ENCODE measurements around the gene HTR3C.
"Not testable (repeated sequence)": the region's sequence is repeated elsewhere in the genome, so short reads cannot be mapped to it uniquely, and the experiment has no call there.

The HTR3C gene

GRCh38 chr3:184067573-184068055, 14.8 kb downstream of the HTR3C start:
- no peaks in the 10 kb centered on the region for H3K4me1 ChIP-seq (ENCODE audit: control insufficient read depth, insufficient read depth, low read length)
- no peak for DNase-seq (ENCODE audit: low read depth, low spot score)
- H3K9me3 ChIP-seq (ENCODE audit: control insufficient read depth, insufficient read depth, low read length) = no peaks in the 10 kb centered on the region
- WGBS (ENCODE audit: insufficient coverage, insufficient read length) = no CpG with 5 or more reads among the region's 6 CpGs
- H3K4me3 ChIP-seq (ENCODE audit: low read length) = no peak overlapping the region
- no peaks in the 10 kb centered on the region for H3K36me3 ChIP-seq (ENCODE audit: control insufficient read depth, insufficient read depth, low read length)
- H3K27ac ChIP-seq (ENCODE audit: low read length) = no peak overlapping the region
- H3K27me3 ChIP-seq (ENCODE audit: control insufficient read depth, insufficient read depth, low read length) = no peaks in the 10 kb centered on the region

DNA sequence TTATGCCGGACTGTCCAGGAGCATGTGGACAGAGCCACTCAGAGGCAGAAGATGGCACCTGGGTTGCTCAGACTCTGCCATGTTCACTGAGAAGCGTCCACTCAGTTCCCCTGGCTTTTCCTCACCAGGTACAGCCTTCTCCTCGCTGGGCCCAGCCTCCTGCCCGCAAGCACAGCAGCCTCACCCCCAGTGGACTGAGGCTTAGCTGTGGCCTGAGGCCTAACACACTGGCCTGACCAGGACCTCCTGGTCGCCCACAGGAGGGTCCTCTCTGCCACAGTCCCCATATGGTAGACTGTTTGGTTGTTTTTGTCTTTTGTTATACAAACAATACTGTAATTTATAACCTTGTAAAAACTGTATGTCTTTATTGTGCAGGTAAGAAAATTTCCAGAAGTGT, 15.5 kb downstream of the HTR3C start:
- no peak for DNase-seq (ENCODE audit: low read depth, low spot score)
- H3K27me3 ChIP-seq (ENCODE audit: control insufficient read depth, insufficient read depth, low read length) = no peaks in the 10 kb centered on the region
- no peak overlapping the region for H3K4me3 ChIP-seq (ENCODE audit: low read length)
- H3K27ac ChIP-seq (ENCODE audit: low read length) = no peak overlapping the region
- no peaks in the 10 kb centered on the region for H3K9me3 ChIP-seq (ENCODE audit: control insufficient read depth, insufficient read depth, low read length)
- no peaks in the 10 kb centered on the region for H3K4me1 ChIP-seq (ENCODE audit: control insufficient read depth, insufficient read depth, low read length)
- H3K36me3 ChIP-seq (ENCODE audit: control insufficient read depth, insufficient read depth, low read length) = no peaks in the 10 kb centered on the region
- WGBS (ENCODE audit: insufficient coverage, insufficient read length) = no CpG with 5 or more reads among the region's 5 CpGs

DNA sequence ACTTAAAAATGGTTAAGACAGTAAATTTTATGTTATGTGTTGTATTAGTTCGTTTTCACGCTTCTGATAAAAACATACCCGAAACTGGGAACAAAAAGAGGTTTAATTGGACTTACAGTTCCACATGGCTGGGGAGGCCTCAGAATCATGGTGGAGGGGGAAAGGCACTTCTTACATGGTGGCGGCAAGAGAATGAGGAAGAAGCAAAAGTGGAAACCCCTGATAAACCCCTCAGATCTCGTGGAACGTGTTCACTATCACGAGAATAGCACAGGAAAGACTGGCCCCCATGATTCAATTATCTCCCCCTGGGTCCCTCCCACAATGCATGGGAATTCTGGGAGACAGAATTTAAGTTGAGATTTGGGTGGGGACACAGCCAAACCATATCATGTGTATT, 18.3 kb downstream of the HTR3C start:
- H3K9me3 ChIP-seq (ENCODE audit: control insufficient read depth, insufficient read depth, low read length); H3K27me3 ChIP-seq (ENCODE audit: control insufficient read depth, insufficient read depth, low read length); H3K27ac ChIP-seq (ENCODE audit: low read length); H3K36me3 ChIP-seq (ENCODE audit: control insufficient read depth, insufficient read depth, low read length); H3K4me1 ChIP-seq (ENCODE audit: control insufficient read depth, insufficient read depth, low read length); H3K4me3 ChIP-seq (ENCODE audit: low read length); DNase-seq (ENCODE audit: low read depth, low spot score): not testable (repeated sequence)
- WGBS (ENCODE audit: insufficient coverage, insufficient read length) = no CpG with 5 or more reads among the region's 7 CpGs

DNA sequence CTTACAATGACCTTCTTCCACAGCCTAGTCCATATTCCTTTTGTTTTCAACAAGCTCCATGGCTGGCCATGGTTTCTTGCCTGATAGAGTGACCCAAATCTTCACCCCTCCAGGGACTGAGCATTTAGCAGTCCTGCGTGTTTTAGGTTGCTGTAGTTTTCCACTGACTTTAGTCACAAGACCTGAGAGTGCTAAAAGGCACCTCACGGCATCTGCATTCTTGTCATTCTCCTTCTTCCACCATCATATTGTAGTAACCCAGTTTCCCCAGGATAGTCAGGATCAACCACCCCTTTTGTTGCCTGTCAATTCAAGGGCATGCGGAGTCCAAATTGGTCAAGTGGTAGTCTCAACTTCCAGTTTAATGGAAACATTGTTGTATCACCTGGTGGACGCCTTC, 20.8 kb downstream of the HTR3C start:
- Histone ChIP-seq H3K27ac (ENCODE audit: low read length) (no peak overlapping the region), H3K36me3 (ENCODE audit: control insufficient read depth, insufficient read depth, low read length) (no peaks in the 10 kb centered on the region), H3K27me3 (ENCODE audit: control insufficient read depth, insufficient read depth, low read length) (no peaks in the 10 kb centered on the region), H3K9me3 (ENCODE audit: control insufficient read depth, insufficient read depth, low read length) (no peaks in the 10 kb centered on the region), H3K4me1 (ENCODE audit: control insufficient read depth, insufficient read depth, low read length) (peaks cover 2% of the 10 kb centered on the region; the same call in 1 of the 2 replicates), H3K4me3 (ENCODE audit: low read length) (no peak overlapping the region)
- DNase-seq (ENCODE audit: low read depth, low spot score) = no peak
- WGBS (ENCODE audit: insufficient coverage, insufficient read length) = no CpG with 5 or more reads among the region's 4 CpGs

DNA sequence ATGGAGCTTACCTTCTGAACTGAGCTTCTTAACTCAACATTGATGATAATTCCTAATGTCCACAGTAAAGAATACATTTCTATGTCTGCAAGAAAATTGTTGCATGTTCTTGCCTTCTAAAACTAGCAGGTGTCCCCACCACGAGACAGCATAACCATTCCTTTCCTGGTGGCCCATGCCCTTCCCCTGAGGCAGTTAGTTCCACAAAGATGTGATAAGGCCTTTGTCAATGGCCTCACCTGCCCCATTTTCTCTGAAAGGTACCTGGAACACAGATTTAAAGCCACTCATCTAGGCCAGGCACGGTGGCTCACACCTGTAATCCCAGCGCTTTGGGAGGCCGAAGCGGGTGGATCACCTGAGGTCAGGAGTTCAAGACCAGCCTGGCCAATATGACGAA, 23.1 kb downstream of the HTR3C start:
- Histone ChIP-seq H3K36me3 (ENCODE audit: control insufficient read depth, insufficient read depth, low read length) (no peaks in the 10 kb centered on the region), H3K9me3 (ENCODE audit: control insufficient read depth, insufficient read depth, low read length) (no peaks in the 10 kb centered on the region), H3K4me3 (ENCODE audit: low read length) (no peak overlapping the region), H3K27ac (ENCODE audit: low read length) (no peak overlapping the region), H3K27me3 (ENCODE audit: control insufficient read depth, insufficient read depth, low read length) (no peaks in the 10 kb centered on the region), H3K4me1 (ENCODE audit: control insufficient read depth, insufficient read depth, low read length) (peaks cover 2% of the 10 kb centered on the region; the same call in 1 of the 2 replicates)
- no CpG with 5 or more reads among the region's 6 CpGs for WGBS (ENCODE audit: insufficient coverage, insufficient read length)
- no peak for DNase-seq (ENCODE audit: low read depth, low spot score)

- H3K36me3 ChIP-seq (ENCODE audit: control insufficient read depth, insufficient read depth, low read length) = no peaks in the 10 kb centered on the region; the same call in 1 of the 2 replicates
- peaks cover 3% of the 10 kb centered on the region for H3K4me1 ChIP-seq (ENCODE audit: control insufficient read depth, insufficient read depth, low read length)
- DNase-seq (ENCODE audit: low read depth, low spot score) = no peak
- no peaks in the 10 kb centered on the region for H3K9me3 ChIP-seq (ENCODE audit: control insufficient read depth, insufficient read depth, low read length)
- no peak overlapping the region for H3K4me3 ChIP-seq (ENCODE audit: low read length)
- no peak overlapping the region for H3K27ac ChIP-seq (ENCODE audit: low read length)
- no CpG with 5 or more reads among the region's 5 CpGs for WGBS (ENCODE audit: insufficient coverage, insufficient read length)
- H3K27me3 ChIP-seq (ENCODE audit: control insufficient read depth, insufficient read depth, low read length) = no peaks in the 10 kb centered on the region
Measured at GRCh38 chr3:184077881-184078280, 25.0 kb downstream of the HTR3C start.

- DNase-seq (ENCODE audit: low read depth, low spot score) = no peak
- no peaks in the 10 kb centered on the region; the same call in 1 of the 2 replicates for H3K36me3 ChIP-seq (ENCODE audit: control insufficient read depth, insufficient read depth, low read length)
- H3K27me3 ChIP-seq (ENCODE audit: control insufficient read depth, insufficient read depth, low read length) = no peaks in the 10 kb centered on the region
- WGBS (ENCODE audit: insufficient coverage, insufficient read length) = no CpG with 5 or more reads among the region's 3 CpGs
- H3K27ac ChIP-seq (ENCODE audit: low read length) = no peak overlapping the region
- H3K4me3 ChIP-seq (ENCODE audit: low read length) = no peak overlapping the region
- no peaks in the 10 kb centered on the region for H3K9me3 ChIP-seq (ENCODE audit: control insufficient read depth, insufficient read depth, low read length)
- peaks cover 2% of the 10 kb centered on the region; the same call in 1 of the 2 replicates for H3K4me1 ChIP-seq (ENCODE audit: control insufficient read depth, insufficient read depth, low read length)
Measured at GRCh38 chr3:184078851-184079250, 26.0 kb downstream of the HTR3C start.

- Histone ChIP-seq H3K27me3 (ENCODE audit: control insufficient read depth, insufficient read depth, low read length) (no peaks in the 10 kb centered on the region), H3K4me3 (ENCODE audit: low read length) (no peak overlapping the region), H3K4me1 (ENCODE audit: control insufficient read depth, insufficient read depth, low read length) (peaks cover 2% of the 10 kb centered on the region; the same call in 1 of the 2 replicates), H3K9me3 (ENCODE audit: control insufficient read depth, insufficient read depth, low read length) (no peaks in the 10 kb centered on the region), H3K27ac (ENCODE audit: low read length) (no peak overlapping the region), H3K36me3 (ENCODE audit: control insufficient read depth, insufficient read depth, low read length) (no peaks in the 10 kb centered on the region; the same call in 1 of the 2 replicates)
- no peak for DNase-seq (ENCODE audit: low read depth, low spot score)
- no CpG with 5 or more reads among the region's 16 CpGs for WGBS (ENCODE audit: insufficient coverage, insufficient read length)
Measured at GRCh38 chr3:184081116-184081830, 28.4 kb downstream of the HTR3C start.

DNA sequence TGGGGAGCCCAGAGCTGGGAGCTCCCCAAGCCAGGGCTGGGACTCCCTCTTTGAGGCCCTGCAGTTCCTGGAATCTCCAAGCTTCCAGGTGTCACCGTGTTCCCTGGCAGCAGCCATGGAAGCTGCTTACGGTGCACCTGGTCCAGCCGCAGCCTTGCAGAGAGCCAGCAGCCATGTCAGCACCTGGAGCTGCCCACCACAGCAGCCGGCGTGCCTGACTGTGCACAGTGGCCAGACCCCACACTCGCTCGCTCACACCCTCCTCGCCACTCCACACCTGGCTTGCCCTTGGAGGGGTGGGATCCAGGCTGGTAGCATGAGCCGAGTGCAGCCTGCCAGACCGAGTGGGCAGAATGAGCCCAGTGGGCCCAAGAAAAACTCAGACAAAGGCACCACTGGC, 29.2 kb downstream of the HTR3C start:
- H3K9me3 ChIP-seq (ENCODE audit: control insufficient read depth, insufficient read depth, low read length) = no peaks in the 10 kb centered on the region
- WGBS (ENCODE audit: insufficient coverage, insufficient read length) = no CpG with 5 or more reads among the region's 10 CpGs
- H3K36me3 ChIP-seq (ENCODE audit: control insufficient read depth, insufficient read depth, low read length) = no peaks in the 10 kb centered on the region; the same call in 1 of the 2 replicates
- H3K4me3 ChIP-seq (ENCODE audit: low read length) = no peak overlapping the region
- peaks cover 2% of the 10 kb centered on the region; the same call in 1 of the 2 replicates for H3K4me1 ChIP-seq (ENCODE audit: control insufficient read depth, insufficient read depth, low read length)
- no peaks in the 10 kb centered on the region for H3K27me3 ChIP-seq (ENCODE audit: control insufficient read depth, insufficient read depth, low read length)
- DNase-seq (ENCODE audit: low read depth, low spot score) = no peak
- no peak overlapping the region for H3K27ac ChIP-seq (ENCODE audit: low read length)

- Histone ChIP-seq H3K9me3 (ENCODE audit: control insufficient read depth, insufficient read depth, low read length) (no peaks in the 10 kb centered on the region), H3K27me3 (ENCODE audit: control insufficient read depth, insufficient read depth, low read length) (no peaks in the 10 kb centered on the region), H3K4me1 (ENCODE audit: control insufficient read depth, insufficient read depth, low read length) (peaks cover 2% of the 10 kb centered on the region; the same call in 1 of the 2 replicates), H3K36me3 (ENCODE audit: control insufficient read depth, insufficient read depth, low read length) (no peaks in the 10 kb centered on the region; the same call in 1 of the 2 replicates), H3K27ac (ENCODE audit: low read length) (no peak overlapping the region), H3K4me3 (ENCODE audit: low read length) (no peak overlapping the region)
- no peak for DNase-seq (ENCODE audit: low read depth, low spot score)
- no CpG with 5 or more reads among the region's 2 CpGs for WGBS (ENCODE audit: insufficient coverage, insufficient read length)
Measured at GRCh38 chr3:184082465-184082864, 29.6 kb downstream of the HTR3C start.
